Hair follicular keratinocyte (primary cell): ENCODE results near the gene NTS. TPM values are rescaled to one million over a fixed set of nuclear protein-coding genes. Genes with fewer than 3 reads are reported as not detected.

Source experiments
- total RNA-seq: library from RNA; depleted of rRNA; stranded (reverse); fragments of >200 nt; gene quantifications from 2 replicates; pipeline ENCODE4 v1.2.3, GENCODE V29; 2015

The NTS gene
- total RNA-seq: not detected in 2 replicates

GRCh38 chr12:85874031-85874461 lies at the start of gene NTS:
Gene NTS (plus strand): TSS chr12:85874295. CDS start chr12:85874404, 109 bp downstream.

GRCh38 chr12:85836197-85837090 lies 37.7 kb upstream of the NTS start, which contains the start of gene RASSF9:
Gene RASSF9 (minus strand): TSS chr12:85836409. CDS start chr12:85836201, 208 bp downstream.

Other genes starting within 250 kb of the NTS start
- gene RASSF9, start 37.9 kb upstream of the NTS start, total RNA-seq: 2.7 and 4.0 TPM in 2 replicates